A549 (cell line): ENCODE measurements around the gene CTIF. TPM values are rescaled to one million over a fixed set of nuclear protein-coding genes. Genes with fewer than 3 reads are reported as not detected.

Experiments used
- ATAC-seq, 2 experiments: fragments of 200-7000 bp in 1 of 2; fragments of >200 bp in 1 of 2; cut with Nextera tagmentation in 1 of 2; cut with Tn5 transposase in 1 of 2; 3 replicates each; pipeline versions ENCODE4 v1.8.0 to v1.9.1; 2018 to 2020; ENCODE audit warnings: mild to moderate bottlenecking in 1 of 2, moderate library complexity in 1 of 2
- CTCF ChIA-PET: fragments of 300-600 bp; sonication (Branson Sonifier 250); formaldehyde crosslinking; extraction: SDS; loops from one replicate; lab custom pipeline; 2021; ENCODE audit warnings: antibody characterized with exemption, inconsistent platforms; lab: Yijun Ruan, JAX
- POLR2A ChIA-PET: fragments of 350-600 bp; formaldehyde crosslinking; extraction: SDS; loops from one replicate; lab custom pipeline; 2021; ENCODE audit warnings: antibody characterized with exemption, inconsistent platforms; lab: Yijun Ruan, JAX
- DNase-seq, 2 experiments: peaks; one replicate each; pipeline versions ENCODE4 v3.0.0 to v3.0.0-alpha.2; 2011 to 2016; ENCODE audit warnings: low read depth in 1 of 2, low spot score in 1 of 2
- FAIRE-seq: peaks from 2 replicates; lab custom pipeline; 2011; peaks lifted over from hg19 to GRCh38; lab: Jason Lieb, UNC
- H3K27ac ChIP-seq, 2 experiments: fragments of >200 bp; sonication (Bioruptor Twin); formaldehyde crosslinking; 3 replicates each; pipeline ENCODE4 v1.5.1; 2016 to 2017
- H3K4me1 ChIP-seq: fragments of >200 bp; sonication (Bioruptor Twin); formaldehyde crosslinking; 3 replicates; pipeline ENCODE4 v1.6.1; 2016
- H3K4me2 ChIP-seq: fragments of >200 bp; sonication (Bioruptor Twin); formaldehyde crosslinking; 3 replicates; pipeline ENCODE4 v1.6.1; 2016
- H3K4me3 ChIP-seq: fragments of >200 bp; sonication (Bioruptor Twin); formaldehyde crosslinking; 3 replicates; pipeline ENCODE4 v1.5.1; 2016
- H3K9me3 ChIP-seq: fragments of >200 bp; sonication (Bioruptor Twin); formaldehyde crosslinking; 3 replicates; pipeline ENCODE4 v1.6.1; 2016
- BHLHE40 ChIP-seq: IDR thresholded peaks from 2 replicates; pipeline ENCODE4 v1.6.1; 2012; ENCODE audit warnings: low read depth, low read length, inconsistent platforms
- CBX8 ChIP-seq: fragments of 200-600 bp; sonication (generic); IDR thresholded peaks from 2 replicates; pipeline ENCODE4 v1.6.1; 2016
- CHD4 ChIP-seq: fragments of 200-600 bp; sonication (generic); IDR thresholded peaks from 2 replicates; pipeline ENCODE4 v1.6.1; 2016; ENCODE audit warnings: antibody characterized with exemption, mild to moderate bottlenecking, borderline replicate concordance
- E2F6 ChIP-seq: IDR thresholded peaks from 2 replicates; pipeline ENCODE4 v1.6.1; 2012; ENCODE audit warnings: low read depth, borderline replicate concordance
- EHF ChIP-seq: fragments of 250-450 bp; sonication (Bioruptor Pico); IDR thresholded peaks from 2 replicates; pipeline ENCODE4 v1.5.0; 2020; ENCODE audit warnings: mild to moderate bottlenecking
- EHMT2 ChIP-seq: fragments of 200-600 bp; sonication (generic); IDR thresholded peaks from 2 replicates; pipeline ENCODE4 v1.6.1; 2016; ENCODE audit warnings: antibody characterized with exemption, low read depth, mild to moderate bottlenecking, moderate library complexity
- ELK1 ChIP-seq: fragments of 150-350 bp; IDR thresholded peaks from 2 replicates; pipeline ENCODE4 v1.6.1; 2014; ENCODE audit warnings: low read depth, mild to moderate bottlenecking, low read length
- FOSB ChIP-seq: fragments of 250-450 bp; sonication (Bioruptor Pico); IDR thresholded peaks from 2 replicates; pipeline ENCODE4 v1.5.0; 2020; ENCODE audit warnings: mild to moderate bottlenecking, moderate library complexity
- FOXS1 ChIP-seq: fragments of 250-450 bp; sonication (Bioruptor Pico); IDR thresholded peaks from 2 replicates; pipeline ENCODE4 v1.5.0; 2020; ENCODE audit warnings: mild to moderate bottlenecking, moderate library complexity
- HDAC2 ChIP-seq: fragments of 200-600 bp; sonication (generic); IDR thresholded peaks from 2 replicates; pipeline ENCODE4 v1.6.1; 2016
- HEYL ChIP-seq: fragments of 250-450 bp; sonication (Bioruptor Pico); IDR thresholded peaks from 2 replicates; pipeline ENCODE4 v1.8.0; 2021; ENCODE audit warnings: mild to moderate bottlenecking, moderate library complexity
- HOXA7 ChIP-seq: fragments of 250-450 bp; sonication (Bioruptor Pico); IDR thresholded peaks from 2 replicates; pipeline ENCODE4 v1.5.0; 2020; ENCODE audit warnings: mild to moderate bottlenecking, moderate library complexity
- HOXB5 ChIP-seq: fragments of 250-450 bp; sonication (Bioruptor Pico); IDR thresholded peaks from 2 replicates; pipeline ENCODE4 v1.5.0; 2020; ENCODE audit warnings: mild to moderate bottlenecking, moderate library complexity
- MAFK ChIP-seq: fragments of 450-650 bp; IDR thresholded peaks from 2 replicates; pipeline ENCODE4 v1.6.1; 2014; ENCODE audit not compliant: partially characterized antibody
- MYC ChIP-seq: IDR thresholded peaks from 2 replicates; pipeline ENCODE4 v1.6.1; 2012; ENCODE audit warnings: mild to moderate bottlenecking, inconsistent platforms, low read length, improper control_type of control experiment, borderline replicate concordance
- NFE2L2 ChIP-seq: fragments of 150-350 bp; conservative IDR thresholded peaks from 2 replicates; pipeline ENCODE4 v1.6.1; 2014; ENCODE audit warnings: low read length
- NPAS2 ChIP-seq: fragments of 250-450 bp; sonication (Bioruptor Pico); IDR thresholded peaks from 2 replicates; pipeline ENCODE4 v1.8.0; 2022; ENCODE audit warnings: mild to moderate bottlenecking, moderate library complexity, borderline replicate concordance
- POLR2A ChIP-seq: IDR thresholded peaks from 2 replicates; pipeline ENCODE4 v1.6.1; 2012; ENCODE audit warnings: mild to moderate bottlenecking, low read length
- POLR2AphosphoS2 ChIP-seq: conservative IDR thresholded peaks from 2 replicates; pipeline ENCODE4 v1.6.1; 2012; ENCODE audit warnings: low read length, improper control_type of control experiment, inconsistent platforms
- RAD21 ChIP-seq, 2 experiments: fragments of >200 bp in 1 of 2; sonication (Bioruptor Twin) in 1 of 2; formaldehyde crosslinking in 1 of 2; IDR thresholded peaks in 1 of 2; conservative IDR thresholded peaks in 1 of 2; 2 replicates in 1 of 2; 3 replicates in 1 of 2; pipeline ENCODE4 v1.6.1; 2012 to 2018; ENCODE audit warnings: inconsistent platforms in 1 of 2
- RARB ChIP-seq: fragments of 250-450 bp; sonication (Bioruptor Pico); IDR thresholded peaks from 2 replicates; pipeline ENCODE4 v1.8.0; 2021; ENCODE audit warnings: mild to moderate bottlenecking, moderate library complexity
- RFX5 ChIP-seq: fragments of 450-650 bp; IDR thresholded peaks from 2 replicates; pipeline ENCODE4 v1.7.1; 2014; ENCODE audit warnings: antibody characterized with exemption, mild to moderate bottlenecking, moderate library complexity
- RNF2 ChIP-seq: fragments of 200-600 bp; sonication (generic); IDR thresholded peaks from 2 replicates; pipeline ENCODE4 v1.6.1; 2016; ENCODE audit warnings: low read depth, mild to moderate bottlenecking, antibody characterized with exemption, moderate library complexity, borderline replicate concordance
- TP53 ChIP-seq: fragments of 250-450 bp; sonication (Bioruptor Pico); IDR thresholded peaks from 2 replicates; pipeline ENCODE4 v1.5.0; 2021; ENCODE audit warnings: mild to moderate bottlenecking, moderate library complexity
- USF2 ChIP-seq: fragments of 450-650 bp; IDR thresholded peaks from 2 replicates; pipeline ENCODE4 v1.6.1; 2014; ENCODE audit warnings: antibody characterized with exemption
- ZC3H11A ChIP-seq: fragments of 450-650 bp; IDR thresholded peaks from 2 replicates; pipeline ENCODE4 v1.6.1; 2014; ENCODE audit warnings: antibody characterized with exemption, mild to moderate bottlenecking
- ZNF302 ChIP-seq: fragments of 250-450 bp; sonication (Bioruptor Pico); IDR thresholded peaks from 2 replicates; pipeline ENCODE4 v1.9.0; 2021; ENCODE audit warnings: inconsistent platforms, mild to moderate bottlenecking, moderate library complexity
- WGBS: methylation state at CpG from one replicate; pipeline ENCODE4 v1.1.6; 2017; ENCODE audit errors: missing lambda C conversion rate; 5-methylcytosine and 5-hydroxymethylcytosine counted together
- polyA plus RNA-seq, 4 experiments: library from polyadenylated mRNA; depleted of rRNA in 3 of 4; stranded (reverse); fragments of >200 nt; fragmentation: RNase III in 1 of 4; extraction: RNeasy Plus Mini Kit Qiagen cat#74134 plus additional on column Dnase treatment in 1 of 4; gene quantifications; 2 replicates in 3 of 4; 3 replicates in 1 of 4; pipeline ENCODE4 v1.2.3, GENCODE V29; 2011 to 2017
- TF ChIP-seq, protein P1 (sequence below): fragments of 250-450 bp; sonication (Bioruptor Pico); IDR thresholded peaks from 2 replicates; pipeline ENCODE4 v1.5.0; 2020; ENCODE audit warnings: low read depth, mild to moderate bottlenecking, moderate library complexity

CTIF gene
- polyA plus RNA-seq, 2 of the 4 experiments (the other 2 are of a cell fraction) = 17.0 to 24.7 TPM

DNA sequence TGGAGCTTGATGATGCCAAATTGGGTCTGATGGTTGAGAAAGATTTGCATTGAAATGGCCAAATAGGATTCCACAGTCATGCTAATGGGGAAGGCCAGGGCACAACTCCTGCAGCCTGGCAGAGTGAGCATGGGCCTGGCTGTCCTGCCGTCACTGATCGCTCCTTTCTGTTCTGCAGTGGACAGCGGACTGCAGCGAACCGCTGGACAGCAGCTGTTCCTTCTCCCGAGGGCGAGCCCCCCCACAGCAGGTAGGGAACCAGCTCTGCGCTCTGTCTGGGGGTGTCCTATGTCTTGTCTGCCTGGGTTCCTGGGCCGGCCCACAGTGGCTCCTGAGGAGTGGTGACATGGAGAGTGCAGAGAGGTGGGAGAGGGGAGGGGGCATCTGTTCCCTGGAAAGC is 97.6 kb downstream of the CTIF start:
- ChIA-PET CTCF (interaction anchor here (0.9 to 1.6 kb wide), 3 partner anchors 14 to 160 kb away, joined by 3 to 5 read pairs (median 5); no protein-coding TSS in a partner anchor), POLR2A (no interaction called here)
- H3K27ac ChIP-seq = peak overlapping the region in 1 of 2 experiments; percentile 58; a peak in 1 of 6 replicates
- TF ChIP-seq NPAS2 (no peak), TP53 (no peak), ZNF302 (no peak), RARB (CRISPR knock-in tag) (no peak), HOXA7 (CRISPR knock-in tag) (no peak), CBX8 (no peak), RNF2 (no peak), BHLHE40 (no peak), POLR2AphosphoS2 (no peak), FOSB (CRISPR knock-in tag) (no peak)
- H3K4me3 ChIP-seq = no peak overlapping the region
- FAIRE-seq (no peak), ATAC-seq (no peak), DNase-seq (no peak)
- no peaks in the 10 kb centered on the region for H3K9me3 ChIP-seq
- no peak overlapping the region for H3K4me2 ChIP-seq
- peaks cover 15% of the 10 kb centered on the region for H3K4me1 ChIP-seq
- 95% methylated on average over 9 of the region's 9 CpGs for WGBS

GRCh38 chr18:48637081-48637990 is 98.5 kb downstream of the CTIF start:
- CTCF ChIA-PET = interaction anchor here (0.9 kb wide), 1 partner anchor 13 kb away, joined by 3 read pairs; no protein-coding TSS in a partner anchor
- H3K27ac ChIP-seq = no peak overlapping the region

GRCh38 chr18:48638451-48638850 is 99.6 kb downstream of the CTIF start:
- H3K4me3 ChIP-seq = no peak overlapping the region

More at GRCh38 chr18:48637081-48637990, 98.5 kb downstream of the CTIF start:
- Histone ChIP-seq H3K4me3 (no peak overlapping the region), H3K9me3 (no peaks in the 10 kb centered on the region), H3K4me1 (peaks cover 13% of the 10 kb centered on the region; the same call in 2 of the 3 replicates), H3K4me2 (no peak overlapping the region)
- no peak for DNase-seq
- WGBS = 90% methylated on average over 16 of the region's 20 CpGs
- ATAC-seq = no peak
- no peak for FAIRE-seq
- POLR2A ChIA-PET = no interaction called here
- TF ChIP-seq, protein P1, sequence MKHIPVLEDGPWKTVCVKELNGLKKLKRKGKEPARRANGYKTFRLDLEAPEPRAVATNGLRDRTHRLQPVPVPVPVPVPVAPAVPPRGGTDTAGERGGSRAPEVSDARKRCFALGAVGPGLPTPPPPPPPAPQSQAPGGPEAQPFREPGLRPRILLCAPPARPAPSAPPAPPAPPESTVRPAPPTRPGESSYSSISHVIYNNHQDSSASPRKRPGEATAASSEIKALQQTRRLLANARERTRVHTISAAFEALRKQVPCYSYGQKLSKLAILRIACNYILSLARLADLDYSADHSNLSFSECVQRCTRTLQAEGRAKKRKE (CRISPR knock-in tag) = no peak
- no peak for TF ChIP-seq RFX5
- TF ChIP-seq TP53 = no peak
- no peak for TF ChIP-seq EHF (CRISPR knock-in tag)
- no peak for TF ChIP-seq HOXB5
- TF ChIP-seq HDAC2 = no peak
- no peak for TF ChIP-seq MAFK

More at GRCh38 chr18:48638451-48638850, 99.6 kb downstream of the CTIF start:
- ChIA-PET POLR2A (no interaction called here), CTCF (interaction anchor here (1.4 kb wide), 1 partner anchor 163 kb away, joined by 9 read pairs; no protein-coding TSS in a partner anchor)
- no peak for DNase-seq
- no peak for ATAC-seq
- WGBS = 98% methylated on average over 8 of the region's 8 CpGs
- TF ChIP-seq FOXS1 (CRISPR knock-in tag) (no peak), NFE2L2 (no peak), ELK1 (no peak), CHD4 (no peak), HEYL (CRISPR knock-in tag) (no peak), EHMT2 (no peak), POLR2A (no peak), USF2 (no peak), RNF2 (no peak), RFX5 (no peak), HOXB5 (no peak), RAD21 (conservative IDR thresholded peaks at IDR 0.05 in 1 of 2, IDR thresholded peaks at IDR 0.05 in 1 of 2) (no peak), E2F6 (no peak), MYC (no peak), ZC3H11A (no peak)
- 0 out of 6 replicates have a peak overlapping the region, but pooled peaks of 1 of the 2 experiments have one; percentile 13 for H3K27ac ChIP-seq
- FAIRE-seq = no peak
- H3K4me1 ChIP-seq = peaks cover 13% of the 10 kb centered on the region; the same call in 2 of the 3 replicates
- no peaks in the 10 kb centered on the region for H3K9me3 ChIP-seq
- no peak overlapping the region for H3K4me2 ChIP-seq
